Stimulated activated CD8-positive, alpha-beta memory T cell treated with anti-CD3 and anti-CD28 coated beads, Interleukin-2, amount 100 ng/mL, for 48 hours (primary cell): ENCODE data around the gene ZNF532.
A peak's percentile ranks its signal among the peaks of the same experiment; 100 is the strongest.

Experiments
- DNase-seq, 2 donors: peaks; one replicate each; pipeline ENCODE4 v3.0.0-alpha.2; 2020; ENCODE audit warnings: low read depth in 2 of 2

Gene ZNF532

GRCh38 chr18:58867281-58867961 lies 2.7 kb downstream of the ZNF532 start:
- no peak for DNase-seq

- DNase-seq: no peak
Observed at GRCh38 chr18:58868440-58868839, 3.8 kb downstream of the ZNF532 start.

- DNase-seq: no peak
Observed at GRCh38 chr18:58870130-58870529, 5.5 kb downstream of the ZNF532 start.

GRCh38 chr18:58870621-58871020 lies 5.9 kb downstream of the ZNF532 start:
- DNase-seq: no peak

- no peak for DNase-seq
Observed at GRCh38 chr18:58871514-58872420, 7.1 kb downstream of the ZNF532 start.

GRCh38 chr18:58878640-58879039 lies 14.0 kb downstream of the ZNF532 start:
- no peak for DNase-seq

- DNase-seq: no peak
Observed at GRCh38 chr18:58881477-58881876, 16.8 kb downstream of the ZNF532 start.

- DNase-seq: no peak
Observed at GRCh38 chr18:58882044-58882443, 17.4 kb downstream of the ZNF532 start.

GRCh38 chr18:58882686-58883085 lies 18.0 kb downstream of the ZNF532 start:
- no peak for DNase-seq

GRCh38 chr18:58884680-58885079 lies 20.0 kb downstream of the ZNF532 start:
- no peak for DNase-seq

GRCh38 chr18:58886431-58886830 lies 21.8 kb downstream of the ZNF532 start:
- no peak for DNase-seq

- DNase-seq: no peak
Observed at GRCh38 chr18:58886864-58887612, 22.4 kb downstream of the ZNF532 start.

GRCh38 chr18:58887613-58887963 lies 22.9 kb downstream of the ZNF532 start:
- peak; percentile 13 to 24 for DNase-seq

- no peak for DNase-seq
Observed at GRCh38 chr18:58891776-58892175, 27.1 kb downstream of the ZNF532 start.

- no peak for DNase-seq
Observed at GRCh38 chr18:58892488-58892887, 27.8 kb downstream of the ZNF532 start.

- DNase-seq: no peak
Observed at GRCh38 chr18:58893388-58894099, 28.9 kb downstream of the ZNF532 start.

- DNase-seq: no peak
Observed at GRCh38 chr18:58894930-58895329, 30.3 kb downstream of the ZNF532 start.

GRCh38 chr18:58895385-58895784 lies 30.7 kb downstream of the ZNF532 start:
- no peak for DNase-seq

GRCh38 chr18:58896268-58896667 lies 31.6 kb downstream of the ZNF532 start:
- no peak for DNase-seq

- DNase-seq: no peak
Observed at GRCh38 chr18:58896734-58897508, 32.2 kb downstream of the ZNF532 start.
